Activated effector memory CD4-positive, alpha-beta T cell treated with anti-CD3 and anti-CD28 coated beads, Interleukin-2, amount 50 U/mL, for 16 hours (primary cell): ENCODE measurements around the gene SPSB1.
"Not testable (repeated sequence)": the region's sequence is repeated elsewhere in the genome, so short reads cannot be mapped to it uniquely, and the experiment has no call there.

Source experiments
- DNase-seq: peaks from one replicate; pipeline ENCODE4 v3.0.0-alpha.2; 2020

Gene SPSB1

GRCh38 chr1:9369964-9370788 lies 77.5 kb downstream of the SPSB1 start:
- no peak for DNase-seq

- no peak for DNase-seq
Measured at GRCh38 chr1:9371391-9371935, 78.8 kb downstream of the SPSB1 start.

GRCh38 chr1:9371951-9372350 lies 79.3 kb downstream of the SPSB1 start:
- no peak for DNase-seq

GRCh38 chr1:9373619-9374018 lies 80.9 kb downstream of the SPSB1 start:
- DNase-seq: no peak

- DNase-seq: no peak
Measured at GRCh38 chr1:9374748-9375341, 82.2 kb downstream of the SPSB1 start.

GRCh38 chr1:9375912-9376311 lies 83.2 kb downstream of the SPSB1 start:
- DNase-seq: no peak

GRCh38 chr1:9376430-9376829 lies 83.7 kb downstream of the SPSB1 start:
- no peak for DNase-seq

GRCh38 chr1:9376886-9377333 lies 84.2 kb downstream of the SPSB1 start:
- no peak for DNase-seq

- DNase-seq: no peak
Measured at GRCh38 chr1:9378801-9379200, 86.1 kb downstream of the SPSB1 start.

GRCh38 chr1:9380711-9381110 lies 88.0 kb downstream of the SPSB1 start:
- DNase-seq: no peak

- DNase-seq: no peak
Measured at GRCh38 chr1:9382643-9383491, 90.2 kb downstream of the SPSB1 start.

GRCh38 chr1:9384128-9384527 lies 91.4 kb downstream of the SPSB1 start:
- DNase-seq: no peak

GRCh38 chr1:9384751-9385245 lies 92.1 kb downstream of the SPSB1 start:
- no peak for DNase-seq

- DNase-seq: not testable (repeated sequence)
Measured at GRCh38 chr1:9385392-9385791, 92.7 kb downstream of the SPSB1 start.

GRCh38 chr1:9385801-9386573 lies 93.3 kb downstream of the SPSB1 start:
- DNase-seq: no peak

- no peak for DNase-seq
Measured at GRCh38 chr1:9388335-9389180, 95.9 kb downstream of the SPSB1 start.

GRCh38 chr1:9389968-9390367 lies 97.3 kb downstream of the SPSB1 start:
- no peak for DNase-seq

- no peak for DNase-seq
Measured at GRCh38 chr1:9391620-9392019, 98.9 kb downstream of the SPSB1 start.

GRCh38 chr1:9394010-9394409 lies 101.3 kb downstream of the SPSB1 start:
- DNase-seq: no peak

GRCh38 chr1:9395018-9395417 lies 102.3 kb downstream of the SPSB1 start:
- DNase-seq: no peak

- DNase-seq: no peak
Measured at GRCh38 chr1:9397047-9397446, 104.4 kb downstream of the SPSB1 start.
